ENCODE measurements around the gene KRTAP10-4.
"Not testable (repeated sequence)": the region's sequence is repeated elsewhere in the genome, so short reads cannot be mapped to it uniquely, and the experiment has no call there.

KRTAP10-4 gene

DNA sequence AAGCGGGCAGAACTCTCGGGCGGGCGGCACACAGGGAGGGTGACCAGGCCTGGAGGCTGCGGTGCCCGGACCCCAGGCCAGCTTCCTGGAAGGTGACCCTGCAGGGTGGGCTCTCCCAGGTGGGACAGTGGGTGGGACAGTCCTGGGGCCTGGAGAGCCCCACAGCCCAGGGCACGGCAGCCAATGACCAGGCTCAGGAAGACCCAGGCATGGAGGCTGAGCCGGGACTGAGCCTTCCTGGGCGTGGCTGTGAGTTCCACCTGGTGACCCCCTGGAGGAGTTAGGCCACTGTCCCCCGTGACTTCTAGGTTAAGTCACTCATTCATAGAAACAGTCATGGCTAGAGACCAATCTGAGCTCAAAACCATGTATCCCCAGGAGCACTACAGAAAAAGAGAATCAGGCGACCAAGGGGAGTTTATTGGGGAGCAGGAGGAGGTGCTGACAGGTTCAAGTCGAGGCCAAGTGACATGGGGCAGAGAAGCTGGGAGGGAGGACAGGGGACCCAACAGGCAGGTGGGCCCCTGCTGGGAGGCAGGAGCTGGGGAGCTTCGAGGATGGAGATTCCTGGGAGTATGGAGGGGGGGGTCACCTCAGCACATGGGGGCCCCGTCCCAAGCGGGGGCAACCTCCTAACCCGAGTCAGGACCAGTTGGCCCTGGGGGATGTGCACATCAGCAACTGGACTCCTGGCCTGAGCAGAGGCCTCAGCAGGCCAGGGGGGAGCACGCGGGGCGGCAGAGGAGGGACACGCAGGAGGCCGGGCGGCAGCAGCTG lies 5.7 kb downstream of the KRTAP10-4 start:
- intact Hi-C loops (cut with DNase I; ENCODE audit: low total_unique reads) = no loop called here
- Histone ChIP-seq H3K4me1 (no peaks in the 10 kb centered on the region), H3K4me3 (no peak overlapping the region), H3K27me3 (peaks cover 0 to 22% of the 10 kb centered on the region in 2 donors), H3K27ac (no peak overlapping the region), H3K36me3 (no peaks in the 10 kb centered on the region), H3K9me3 (peaks cover 0 to 43% (median 30%) of the 10 kb centered on the region in 3 donors)
- peak in 1 of 2 donors; percentile 48 for DNase-seq
- TF ChIP-seq CTCF (IDR thresholded peaks at IDR 0.05) = no peak

- no peak for TF ChIP-seq CTCF (IDR thresholded peaks at IDR 0.05)
- Histone ChIP-seq H3K27me3 (peaks cover 0 to 20% of the 10 kb centered on the region in 2 donors), H3K9me3 (peaks cover 0 to 43% (median 30%) of the 10 kb centered on the region in 3 donors), H3K36me3 (no peaks in the 10 kb centered on the region), H3K4me3 (no peak overlapping the region), H3K27ac (no peak overlapping the region), H3K4me1 (no peaks in the 10 kb centered on the region)
- intact Hi-C loops (cut with DNase I; ENCODE audit: low total_unique reads) = no loop called here
- peak in 1 of 2 donors; percentile 48 for DNase-seq
Measured at GRCh38 chr21:44579833-44580144, 6.3 kb downstream of the KRTAP10-4 start.

DNA sequence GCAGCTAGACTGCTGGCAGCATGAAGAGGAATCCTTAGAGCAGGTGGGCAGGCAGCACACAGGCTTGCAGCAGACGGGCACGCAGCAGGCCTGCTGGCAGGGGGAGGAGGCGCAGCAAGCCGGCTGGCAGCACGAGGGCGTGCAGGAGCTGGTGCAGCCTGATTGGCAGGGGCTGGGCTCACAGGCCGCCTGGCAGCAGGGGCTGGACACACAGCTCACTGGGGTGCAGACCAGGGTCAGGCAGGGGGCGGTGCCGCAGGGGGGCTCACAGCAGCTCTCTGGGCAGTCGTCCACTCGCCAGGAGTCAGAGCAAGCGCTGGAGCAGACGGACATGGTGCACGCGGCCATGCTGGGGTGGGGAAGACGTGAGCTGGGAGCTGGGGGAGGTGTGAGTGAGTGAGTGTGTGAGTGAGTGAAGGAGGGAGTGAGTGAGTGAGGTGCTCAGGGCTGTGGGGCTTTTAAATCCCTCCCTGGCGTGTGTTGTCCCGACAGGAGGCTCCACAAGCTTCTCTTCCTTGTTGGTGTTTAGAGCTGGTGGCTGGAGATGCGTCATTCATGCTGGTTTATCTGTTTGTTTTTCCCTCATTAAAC lies 6.8 kb downstream of the KRTAP10-4 start, which contains the start of gene KRTAP10-5:
Gene KRTAP10-5 (minus strand): TSS at position 374 of the 591 bp plus-strand sequence. CDS start 26 bp downstream, at position 348.
- Histone ChIP-seq H3K9me3 (peaks cover 0 to 43% (median 30%) of the 10 kb centered on the region in 3 donors), H3K27me3 (peaks cover 0 to 15% of the 10 kb centered on the region in 2 donors)
- H3K27ac ChIP-seq; DNase-seq; intact Hi-C loops (cut with DNase I; ENCODE audit: low total_unique reads); H3K4me1 ChIP-seq; H3K4me3 ChIP-seq; H3K36me3 ChIP-seq: not testable (repeated sequence)

DNA sequence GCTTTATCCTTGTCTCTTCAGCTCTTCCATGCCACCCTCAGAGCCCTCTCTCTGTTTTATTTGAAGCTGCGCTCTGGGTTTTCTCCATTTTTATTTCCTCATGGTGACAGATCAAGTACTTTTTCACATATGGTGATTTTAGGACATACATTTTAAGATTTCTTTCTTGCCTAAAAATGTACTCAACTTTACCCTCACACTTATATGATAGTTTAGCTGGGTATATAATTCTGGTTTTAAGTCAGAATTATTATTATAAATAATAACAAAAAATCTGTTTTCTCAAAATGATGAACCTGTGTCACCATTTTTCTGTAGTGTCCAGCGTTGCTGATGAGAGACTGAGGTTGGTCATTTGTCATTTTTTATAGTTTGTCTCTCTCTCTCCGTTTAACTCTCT lies 7.6 kb downstream of the KRTAP10-4 start:
- no peak for TF ChIP-seq CTCF (IDR thresholded peaks at IDR 0.05)
- intact Hi-C loops (cut with DNase I; ENCODE audit: low total_unique reads) = no loop called here

GRCh38 chr21:44582055-44582454 lies 8.5 kb downstream of the KRTAP10-4 start:
- DNase-seq = peak in 1 of 2 donors; percentile 37
- no peak for TF ChIP-seq CTCF (IDR thresholded peaks at IDR 0.05)
- H3K27ac ChIP-seq = no peak overlapping the region
- no peak overlapping the region for H3K4me3 ChIP-seq
- H3K27me3 ChIP-seq = peaks cover 0 to 27% of the 10 kb centered on the region in 2 donors
- H3K4me1 ChIP-seq = no peaks in the 10 kb centered on the region
- peaks cover 0 to 35% (median 30%) of the 10 kb centered on the region in 3 donors for H3K9me3 ChIP-seq
- intact Hi-C loops (cut with DNase I; ENCODE audit: low total_unique reads) = no loop called here
- no peaks in the 10 kb centered on the region for H3K36me3 ChIP-seq

More for the DNA sequence above, 7.6 kb downstream of the KRTAP10-4 start:
- Histone ChIP-seq H3K9me3 (peaks cover 0 to 43% (median 30%) of the 10 kb centered on the region in 3 donors), H3K4me1 (no peaks in the 10 kb centered on the region), H3K27ac (no peak overlapping the region), H3K27me3 (peaks cover 0 to 23% of the 10 kb centered on the region in 2 donors), H3K36me3 (no peaks in the 10 kb centered on the region), H3K4me3 (no peak overlapping the region)
- no peak for DNase-seq

Measured in tibial artery (tissue), 4 donors.